K562 (cell line): ENCODE data around the gene TTC19. TPM values are rescaled to one million over a fixed set of nuclear protein-coding genes. Genes with fewer than 3 reads are reported as not detected.

ENCODE experiments used
- BMI1 ChIP-seq: fragments of 150-350 bp; IDR thresholded peaks from 2 replicates; pipeline ENCODE4 v1.6.1; 2014; ENCODE audit warnings: low read length
- COPS2 ChIP-seq: fragments of 450-650 bp; conservative IDR thresholded peaks from 2 replicates; pipeline ENCODE4 v1.6.1; 2016; ENCODE audit warnings: mild to moderate bottlenecking, moderate library complexity
- CREB3 ChIP-seq: fragments of 450-650 bp; conservative IDR thresholded peaks from 2 replicates; pipeline ENCODE4 v1.6.1; 2016; ENCODE audit warnings: missing genetic modification characterization, low read depth, mild to moderate bottlenecking, missing compliant biosample characterization, moderate library complexity
- DDX20 ChIP-seq: fragments of 450-650 bp; IDR thresholded peaks from 2 replicates; pipeline ENCODE4 v1.6.1; 2016; ENCODE audit warnings: missing genetic modification characterization, low read depth, mild to moderate bottlenecking, missing compliant biosample characterization, moderate library complexity
- EP400 ChIP-seq: fragments of 450-650 bp; IDR thresholded peaks from 2 replicates; pipeline ENCODE4 v1.6.1; 2017; ENCODE audit warnings: antibody characterized with exemption, mild to moderate bottlenecking, moderate library complexity
- ETV6 ChIP-seq, 3 experiments: fragments of 150-350 bp in 1 of 3; sonication (generic) in 1 of 3; formaldehyde crosslinking in 1 of 3; IDR thresholded peaks; 2 replicates each; pipeline versions ENCODE4 v1.6.1 to v1.8.0; 2014 to 2022; ENCODE audit warnings: borderline replicate concordance in 2 of 3, low read depth in 2 of 3, antibody characterized with exemption in 1 of 3, low read length in 1 of 3, mild to moderate bottlenecking in 1 of 3, missing genetic modification reagents in 1 of 3
- GATA2 ChIP-seq: sonication (generic); formaldehyde crosslinking; IDR thresholded peaks from 2 replicates; pipeline ENCODE4 v1.4.0; 2020; ENCODE audit warnings: mild to moderate bottlenecking, missing genetic modification reagents
- GTF2E2 ChIP-seq: fragments of 200-800 bp; sonication (Bioruptor generic); IDR thresholded peaks from 2 replicates; pipeline ENCODE4 v1.6.1; 2016; ENCODE audit warnings: missing genetic modification characterization, missing compliant biosample characterization
- HOMEZ ChIP-seq: fragments of 250-450 bp; sonication (Bioruptor Pico); IDR thresholded peaks from 2 replicates; pipeline ENCODE4 v1.4.0; 2020; ENCODE audit warnings: mild to moderate bottlenecking, moderate library complexity
- MAFF ChIP-seq: IDR thresholded peaks from 2 replicates; pipeline ENCODE4 v1.6.1; 2012; ENCODE audit warnings: low read length, improper control_type of control experiment
- MYC ChIP-seq, 2 experiments: fragments of 250-450 bp in 1 of 2; sonication (Bioruptor Pico) in 1 of 2; IDR thresholded peaks; 2 replicates each; pipeline versions ENCODE4 v1.5.1 to v1.6.1; 2012 to 2021; ENCODE audit warnings: low read depth in 2 of 2, borderline replicate concordance in 1 of 2, improper control_type of control experiment in 1 of 2, low read length in 1 of 2, mild to moderate bottlenecking in 1 of 2, moderate library complexity in 1 of 2
- NFATC3 ChIP-seq: fragments of 450-650 bp; IDR thresholded peaks from 2 replicates; pipeline ENCODE4 v1.6.1; 2017; ENCODE audit warnings: mild to moderate bottlenecking
- NFE2 ChIP-seq: IDR thresholded peaks from 2 replicates; pipeline ENCODE4 v1.6.1; 2014; ENCODE audit warnings: antibody characterized with exemption, low read depth
- PHF20 ChIP-seq: fragments of 450-650 bp; IDR thresholded peaks from 2 replicates; pipeline ENCODE4 v1.6.1; 2018; ENCODE audit not compliant: partially characterized antibody
- TEAD2 ChIP-seq: fragments of 450-650 bp; IDR thresholded peaks from 2 replicates; pipeline ENCODE4 v1.6.1; 2016; ENCODE audit warnings: missing genetic modification characterization, control low read depth, missing compliant biosample characterization
- THRA ChIP-seq: fragments of 450-650 bp; IDR thresholded peaks from 2 replicates; pipeline ENCODE4 v1.6.1; 2017; ENCODE audit warnings: mild to moderate bottlenecking, moderate library complexity
- XRCC5 ChIP-seq: fragments of 200-400 bp; formaldehyde crosslinking; IDR thresholded peaks from 2 replicates; pipeline ENCODE4 v1.6.1; 2017; ENCODE audit warnings: low read depth, mild to moderate bottlenecking, low read length
- ZFP1 ChIP-seq: fragments of 450-650 bp; formaldehyde crosslinking; IDR thresholded peaks from 2 replicates; pipeline ENCODE4 v1.4.0; 2020; ENCODE audit warnings: mild to moderate bottlenecking, mixed read lengths
- ZNF316 ChIP-seq: fragments of 450-650 bp; IDR thresholded peaks from 2 replicates; pipeline ENCODE4 v1.6.1; 2016
- ZNF449 ChIP-seq: fragments of 250-450 bp; sonication (Bioruptor Pico); IDR thresholded peaks from 2 replicates; pipeline ENCODE4 v1.8.0; 2022; ENCODE audit warnings: moderate library complexity, mild to moderate bottlenecking, inconsistent platforms
- polyA plus RNA-seq, 8 experiments: library from polyadenylated mRNA; depleted of rRNA in 4 of 8; stranded (reverse) in 5 of 8; unstranded in 3 of 8; fragments of >200 nt; fragmentation: Nextera tagmentation in 2 of 8; fragmentation: Illumina TruSeq in 1 of 8; extraction: Ambion mirVana in 2 of 8; extraction: Trizol in 1 of 8; gene quantifications; 2 replicates each; pipeline versions ENCODE4 v1.2.1 to v1.2.3, GENCODE V29; 2011 to 2014; ENCODE audit warnings: inconsistent platforms in 1 of 8, missing spikeins in 1 of 8
- total RNA-seq, 7 experiments: library from RNA; depleted of rRNA in 6 of 7; stranded (reverse); fragments of >200 nt in 6 of 7; fragmentation: Illumina TruSeq in 2 of 7; extraction: Trizol in 2 of 7; gene quantifications; 2 replicates each; pipeline versions ENCODE4 v1.2.1 to v1.2.3, GENCODE V29; 2011 to 2021; ENCODE audit warnings: low replicate concordance in 1 of 7

TTC19 gene
- total and polyA plus RNA-seq, 9 of the 15 experiments (the other 6 are each of a cell fraction or from before 2014, with no cell fraction given) = 8.1 to 60.8 (median 25.3) TPM

GRCh38 chr17:15955793-15956541, 43.7 kb upstream of the TTC19 start (continued):
- no peak for TF ChIP-seq ZNF449 (CRISPR knock-in tag)
- TF ChIP-seq EP400 = 0 out of 2 replicates have a peak, but pooled peaks have one; percentile 27
- no peak for TF ChIP-seq XRCC5
- no peak for TF ChIP-seq PHF20
- no peak for TF ChIP-seq TEAD2 (tag)
- TF ChIP-seq CREB3 (tag) = no peak
- no peak for TF ChIP-seq ZFP1
- TF ChIP-seq NFATC3 = no peak
- peak; percentile 28; the same call in 1 of the 2 replicates for TF ChIP-seq GATA2 (CRISPR knock-in tag)
- TF ChIP-seq DDX20 (tag) = no peak
- TF ChIP-seq THRA = no peak
- TF ChIP-seq MYC (IDR thresholded peaks at IDR 0.05; ENCODE audit: low read depth, low read length) = 0 out of 2 replicates have a peak, but pooled peaks have one; percentile 29
- TF ChIP-seq MYC (CRISPR knock-in tag; IDR thresholded peaks at IDR 0.05; ENCODE audit: borderline replicate concordance, low read depth) = no peak
- TF ChIP-seq BMI1 = no peak
- no peak for TF ChIP-seq ETV6 (IDR thresholded peaks at IDR 0.05; ENCODE audit: borderline replicate concordance in 1 of 2, low read depth in 2 of 2, low read length in 1 of 2)
- TF ChIP-seq ETV6 (CRISPR knock-in tag; IDR thresholded peaks at IDR 0.05; ENCODE audit: borderline replicate concordance) = no peak
- TF ChIP-seq ZNF316 = no peak
- no peak for TF ChIP-seq COPS2
- no peak for TF ChIP-seq NFE2
- TF ChIP-seq HOMEZ (CRISPR knock-in tag) = no peak
- no peak for TF ChIP-seq GTF2E2
- no peak for TF ChIP-seq MAFF
